SK-N-SH (cell line): ENCODE data around the gene SPG7.

ENCODE experiments used
- CHD2 ChIP-seq: fragments of 150-350 bp; IDR thresholded peaks from 2 replicates; pipeline ENCODE4 v1.6.1; 2018; ENCODE audit warnings: low read length; ENCODE audit not compliant: partially characterized antibody
- CTCF ChIP-seq: fragments of 200-600 bp; sonication (generic); IDR thresholded peaks from 2 replicates; pipeline ENCODE4 v1.6.1; 2017; ENCODE audit warnings: antibody characterized with exemption, mild to moderate bottlenecking, moderate library complexity
- EZH2phosphoT487 ChIP-seq: fragments of 200-600 bp; sonication (generic); IDR thresholded peaks from 2 replicates; pipeline ENCODE4 v1.6.1; 2017; ENCODE audit warnings: low read depth, mixed run types, mild to moderate bottlenecking, antibody characterized with exemption, moderate library complexity, borderline replicate concordance
- GABPA ChIP-seq: IDR thresholded peaks from 2 replicates; pipeline ENCODE4 v1.4.0; 2012; ENCODE audit warnings: low read depth, mild to moderate bottlenecking
- MAX ChIP-seq: IDR thresholded peaks from 2 replicates; pipeline ENCODE4 v1.4.0; 2012; ENCODE audit warnings: low read depth
- MXI1 ChIP-seq: IDR thresholded peaks from 2 replicates; pipeline ENCODE4 v1.6.1; 2012; ENCODE audit warnings: mild to moderate bottlenecking, low read depth, low read length, improper control_type of control experiment
- POLR2AphosphoS5 ChIP-seq: IDR thresholded peaks from 2 replicates; pipeline ENCODE4 v1.6.1; 2012; ENCODE audit warnings: low read depth, low read length
- RAD21 ChIP-seq: IDR thresholded peaks from 2 replicates; pipeline ENCODE4 v1.6.1; 2012; ENCODE audit warnings: mild to moderate bottlenecking, low read length
- RXRA ChIP-seq: IDR thresholded peaks from 2 replicates; pipeline ENCODE4 v1.4.0; 2012; ENCODE audit warnings: low read depth, mild to moderate bottlenecking, borderline replicate concordance
- SIN3A ChIP-seq: IDR thresholded peaks from 2 replicates; pipeline ENCODE4 v1.6.1; 2012; ENCODE audit warnings: low read depth, mild to moderate bottlenecking, low read length, moderate library complexity, borderline replicate concordance
- SMC3 ChIP-seq: IDR thresholded peaks from 2 replicates; pipeline ENCODE4 v1.6.1; 2012; ENCODE audit warnings: low read depth, low read length, improper control_type of control experiment
- TCF12 ChIP-seq: IDR thresholded peaks from 2 replicates; pipeline ENCODE4 v1.4.0; 2012
- YY1 ChIP-seq: IDR thresholded peaks from 2 replicates; pipeline ENCODE4 v1.4.0; 2012; ENCODE audit warnings: low read depth, mild to moderate bottlenecking
- TF ChIP-seq, protein P1 (sequence below): fragments of 150-350 bp; IDR thresholded peaks from 2 replicates; pipeline ENCODE4 v1.6.1; 2016; ENCODE audit warnings: mild to moderate bottlenecking, low read depth, low read length

- no peak for TF ChIP-seq CTCF
- no peak for TF ChIP-seq EZH2phosphoT487
- TF ChIP-seq MXI1 = no peak
- no peak for TF ChIP-seq SIN3A
- no peak for TF ChIP-seq POLR2AphosphoS5
- no peak for TF ChIP-seq GABPA
- TF ChIP-seq, protein P1, sequence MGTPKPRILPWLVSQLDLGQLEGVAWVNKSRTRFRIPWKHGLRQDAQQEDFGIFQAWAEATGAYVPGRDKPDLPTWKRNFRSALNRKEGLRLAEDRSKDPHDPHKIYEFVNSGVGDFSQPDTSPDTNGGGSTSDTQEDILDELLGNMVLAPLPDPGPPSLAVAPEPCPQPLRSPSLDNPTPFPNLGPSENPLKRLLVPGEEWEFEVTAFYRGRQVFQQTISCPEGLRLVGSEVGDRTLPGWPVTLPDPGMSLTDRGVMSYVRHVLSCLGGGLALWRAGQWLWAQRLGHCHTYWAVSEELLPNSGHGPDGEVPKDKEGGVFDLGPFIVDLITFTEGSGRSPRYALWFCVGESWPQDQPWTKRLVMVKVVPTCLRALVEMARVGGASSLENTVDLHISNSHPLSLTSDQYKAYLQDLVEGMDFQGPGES = no peak
- TF ChIP-seq RXRA = no peak
- no peak for TF ChIP-seq TCF12
- TF ChIP-seq YY1 = no peak
- TF ChIP-seq RAD21 = no peak
- no peak for TF ChIP-seq MAX
- no peak for TF ChIP-seq SMC3
- no peak for TF ChIP-seq CHD2
Measured at GRCh38 chr16:89531821-89532526, 23.8 kb downstream of the SPG7 start.
